HG03103 (cell line): ENCODE results near the gene MAGI1.

Experiments used
- ATAC-seq: cut with Tn5 transposase; IDR thresholded peaks from one replicate; pipeline ENCODE4 v1.9.1; 2021; ENCODE audit warnings: low read depth; ENCODE audit not compliant: unreplicated experiment

Gene MAGI1

GRCh38 chr3:65689436-65689835, 349.3 kb downstream of the MAGI1 start:
- no peak for ATAC-seq

GRCh38 chr3:65687741-65688140, 351.0 kb downstream of the MAGI1 start:
- ATAC-seq, result no peak

GRCh38 chr3:65685621-65686235, 353.0 kb downstream of the MAGI1 start:
- no peak for ATAC-seq

GRCh38 chr3:65678516-65678915, 360.2 kb downstream of the MAGI1 start:
- ATAC-seq, result no peak

GRCh38 chr3:65677486-65678010, 361.2 kb downstream of the MAGI1 start:
- ATAC-seq, result no peak

- no peak for ATAC-seq
Observed at GRCh38 chr3:65676580-65676979, 362.1 kb downstream of the MAGI1 start.

- ATAC-seq, result no peak
Observed at GRCh38 chr3:65675011-65675410, 363.7 kb downstream of the MAGI1 start.

- ATAC-seq, result no peak
Observed at GRCh38 chr3:65674226-65674625, 364.5 kb downstream of the MAGI1 start.

- no peak for ATAC-seq
Observed at GRCh38 chr3:65672871-65673815, 365.6 kb downstream of the MAGI1 start.

- no peak for ATAC-seq
Observed at GRCh38 chr3:65672061-65672460, 366.7 kb downstream of the MAGI1 start.

- no peak for ATAC-seq
Observed at GRCh38 chr3:65671004-65671403, 367.7 kb downstream of the MAGI1 start.

GRCh38 chr3:65669163-65669875, 369.4 kb downstream of the MAGI1 start:
- ATAC-seq, result no peak

- ATAC-seq, result no peak
Observed at GRCh38 chr3:65667963-65668362, 370.8 kb downstream of the MAGI1 start.

GRCh38 chr3:65666448-65667091, 372.1 kb downstream of the MAGI1 start:
- no peak for ATAC-seq

- ATAC-seq, result no peak
Observed at GRCh38 chr3:65665915-65666314, 372.8 kb downstream of the MAGI1 start.

GRCh38 chr3:65664931-65665330, 373.8 kb downstream of the MAGI1 start:
- ATAC-seq, result no peak

- no peak for ATAC-seq
Observed at GRCh38 chr3:65664446-65664845, 374.3 kb downstream of the MAGI1 start.

GRCh38 chr3:65662095-65662494, 376.6 kb downstream of the MAGI1 start:
- no peak for ATAC-seq

- no peak for ATAC-seq
Observed at GRCh38 chr3:65660000-65660598, 378.6 kb downstream of the MAGI1 start.

GRCh38 chr3:65659396-65659795, 379.3 kb downstream of the MAGI1 start:
- ATAC-seq, result no peak
